ENCODE data around the gene POU5F1.

DNA sequence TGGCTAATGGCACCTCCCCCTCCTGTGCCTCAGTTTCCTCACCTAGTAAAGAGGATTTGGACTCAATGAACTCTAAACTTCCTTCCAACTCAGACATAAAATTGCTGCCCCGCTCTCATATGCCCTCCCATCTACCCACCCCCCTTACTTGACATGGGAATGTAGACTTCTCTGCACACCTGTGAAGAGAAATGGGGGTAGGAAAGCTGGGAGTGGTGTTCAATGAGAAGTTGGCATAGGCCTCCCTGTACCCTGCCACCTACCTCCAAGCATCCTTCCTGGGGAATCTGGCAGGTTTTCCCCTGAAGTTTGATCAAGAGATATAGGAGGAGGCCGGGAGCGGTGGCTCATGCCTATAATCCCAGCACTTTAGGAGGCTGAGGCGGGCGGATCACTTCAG, 3.9 kb upstream of the POU5F1 start:
- TF ChIP-seq CTCF (IDR thresholded peaks at IDR 0.05) (no peak), POLR2A (IDR thresholded peaks at IDR 0.05) (no peak)

Measured in uterus (tissue), 2 donors.